GM21717 (cell line): ENCODE data around the gene HEBP2.

ENCODE experiments used
- ATAC-seq: cut with Tn5 transposase; IDR thresholded peaks from one replicate; pipeline ENCODE4 v1.9.1; 2021; ENCODE audit warnings: mild to moderate bottlenecking, moderate library complexity; ENCODE audit not compliant: unreplicated experiment

HEBP2 gene

GRCh38 chr6:138451043-138451442 is 47.0 kb downstream of the HEBP2 start:
- no peak for ATAC-seq

GRCh38 chr6:138454981-138455706 is 51.1 kb downstream of the HEBP2 start:
- peak; percentile 51 for ATAC-seq

GRCh38 chr6:138455746-138456400 is 51.9 kb downstream of the HEBP2 start:
- peak; percentile 87 for ATAC-seq

- ATAC-seq: no peak
Observed at GRCh38 chr6:138456401-138456790, 52.4 kb downstream of the HEBP2 start.

- no peak for ATAC-seq
Observed at GRCh38 chr6:138461647-138462046, 57.6 kb downstream of the HEBP2 start.

GRCh38 chr6:138464085-138464484 is 60.1 kb downstream of the HEBP2 start:
- ATAC-seq: no peak

GRCh38 chr6:138465007-138465645 is 61.1 kb downstream of the HEBP2 start:
- no peak for ATAC-seq

GRCh38 chr6:138467901-138468300 is 63.9 kb downstream of the HEBP2 start:
- no peak for ATAC-seq

- no peak for ATAC-seq
Observed at GRCh38 chr6:138468320-138469015, 64.4 kb downstream of the HEBP2 start.
